DMS114 treated with DMSO at 0.1 percent for 48 hours (cell line): Measurements from ENCODE around the gene ODC1.
"Not testable (repeated sequence)": the region's sequence is repeated elsewhere in the genome, so short reads cannot be mapped to it uniquely, and the experiment has no call there.

Experiments
- DNase-seq: peaks from one replicate; lab custom pipeline; 2025; ENCODE audit not compliant: unreplicated experiment; lab: John Stamatoyannopoulos, UW

Gene ODC1

GRCh38 chr2:10478916-10479315, 30.8 kb upstream of the ODC1 start:
- no peak for DNase-seq

GRCh38 chr2:10478298-10478625, 30.1 kb upstream of the ODC1 start:
- DNase-seq: no peak

- no peak for DNase-seq
Observed at GRCh38 chr2:10477443-10478297, 29.5 kb upstream of the ODC1 start.

GRCh38 chr2:10476723-10477442, 28.8 kb upstream of the ODC1 start:
- DNase-seq: no peak

GRCh38 chr2:10475811-10476660, 27.9 kb upstream of the ODC1 start:
- DNase-seq: no peak

GRCh38 chr2:10475221-10475722, 27.1 kb upstream of the ODC1 start:
- no peak for DNase-seq

GRCh38 chr2:10473121-10473756, 25.1 kb upstream of the ODC1 start:
- no peak for DNase-seq

- no peak for DNase-seq
Observed at GRCh38 chr2:10471955-10472354, 23.8 kb upstream of the ODC1 start.

GRCh38 chr2:10471046-10471571, 23.0 kb upstream of the ODC1 start:
- no peak for DNase-seq

- no peak for DNase-seq
Observed at GRCh38 chr2:10469955-10470608, 22.0 kb upstream of the ODC1 start.

GRCh38 chr2:10469301-10469700, 21.2 kb upstream of the ODC1 start:
- no peak for DNase-seq

GRCh38 chr2:10467401-10467800, 19.3 kb upstream of the ODC1 start:
- DNase-seq: no peak

- no peak for DNase-seq
Observed at GRCh38 chr2:10466801-10467200, 18.7 kb upstream of the ODC1 start.

GRCh38 chr2:10465910-10466309, 17.8 kb upstream of the ODC1 start:
- DNase-seq: no peak

GRCh38 chr2:10462178-10463083, 14.3 kb upstream of the ODC1 start:
- no peak for DNase-seq

GRCh38 chr2:10460366-10460796, 12.3 kb upstream of the ODC1 start:
- no peak for DNase-seq

- DNase-seq: no peak
Observed at GRCh38 chr2:10457846-10458598, 9.9 kb upstream of the ODC1 start.

GRCh38 chr2:10457195-10457594, 9.1 kb upstream of the ODC1 start:
- DNase-seq: not testable (repeated sequence)
